ENCODE results near the gene MYO3A.
"Not testable (repeated sequence)": the region's sequence is repeated elsewhere in the genome, so short reads cannot be mapped to it uniquely, and the experiment has no call there.

Gene MYO3A

DNA sequence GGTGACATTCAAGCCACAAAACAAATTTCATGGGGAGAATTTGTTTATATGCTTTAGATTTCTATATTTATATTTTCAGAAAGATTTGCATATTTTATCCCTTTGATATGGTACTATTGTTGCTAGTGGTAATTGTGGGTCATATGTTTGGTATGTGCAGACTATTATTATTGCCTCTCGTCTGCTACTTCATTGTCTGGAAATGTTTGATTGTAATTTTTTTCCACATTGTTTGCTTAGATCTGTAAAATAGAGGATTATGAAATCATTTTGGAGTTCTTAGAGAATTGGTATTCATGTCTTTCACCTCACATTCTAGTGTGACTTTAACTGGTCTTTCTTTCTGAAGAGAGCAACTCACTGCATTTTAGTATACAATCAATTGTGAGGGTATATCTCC, 44.7 kb downstream of the MYO3A start:
- DNase-seq = no peak

GRCh38 chr10:25982107-25982506, 48.1 kb downstream of the MYO3A start:
- no peak for DNase-seq

DNA sequence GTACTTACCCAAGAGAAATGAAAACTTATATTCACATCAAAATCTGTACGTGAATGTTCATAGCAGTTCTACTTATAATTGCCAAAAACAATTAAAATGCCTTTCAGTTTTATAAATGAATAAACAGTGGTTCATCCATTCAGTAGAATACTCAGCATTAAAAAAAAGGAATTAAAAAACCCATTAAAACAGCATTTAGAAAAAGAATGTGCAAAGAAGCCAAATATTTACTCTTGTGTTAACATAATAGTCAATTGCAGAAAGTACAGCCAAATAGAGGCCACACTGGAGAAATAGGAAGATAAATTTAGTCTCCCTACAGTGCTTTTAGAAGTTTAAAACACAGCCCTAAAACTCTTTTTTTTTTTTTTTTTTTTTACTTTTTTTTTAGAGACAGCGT, 54.6 kb downstream of the MYO3A start:
- DNase-seq = no peak

- DNase-seq = no peak
These were observed 55.9 kb downstream of the MYO3A start for GRCh38 chr10:25989951-25990350.

DNA sequence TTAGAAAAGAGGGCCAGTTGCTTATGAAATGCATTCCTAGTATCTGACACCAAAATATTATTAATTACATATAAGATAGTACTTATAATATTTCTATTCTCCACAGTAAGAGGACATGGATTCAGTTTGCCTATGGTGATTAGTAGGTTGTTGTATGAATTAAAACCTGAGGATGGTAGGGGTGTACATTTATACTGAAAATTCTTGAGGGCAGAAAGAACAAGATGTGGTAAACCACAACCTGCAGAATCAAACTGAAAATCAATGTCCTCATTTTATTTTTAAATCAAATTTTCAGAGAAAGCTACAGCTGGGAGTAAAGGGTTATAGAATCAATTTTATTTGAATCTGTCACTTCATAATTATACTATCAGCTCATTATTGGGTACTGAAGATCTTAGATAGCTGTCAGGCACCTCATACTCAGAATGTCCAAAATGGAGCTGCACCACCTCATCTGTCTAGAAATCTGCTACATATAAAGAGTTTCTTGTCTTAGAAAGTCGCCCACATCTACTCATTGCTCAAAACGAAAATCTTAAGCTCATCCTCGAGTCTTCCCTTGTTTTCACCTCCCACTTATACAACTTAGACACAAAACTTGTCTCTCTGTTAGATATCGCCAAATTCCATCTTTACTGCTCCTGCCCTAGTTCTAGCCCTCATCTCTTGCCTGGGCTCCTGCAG, 65.4 kb downstream of the MYO3A start:
- no peak for DNase-seq

GRCh38 chr10:26000971-26001370, 66.9 kb downstream of the MYO3A start:
- DNase-seq = no peak

DNA sequence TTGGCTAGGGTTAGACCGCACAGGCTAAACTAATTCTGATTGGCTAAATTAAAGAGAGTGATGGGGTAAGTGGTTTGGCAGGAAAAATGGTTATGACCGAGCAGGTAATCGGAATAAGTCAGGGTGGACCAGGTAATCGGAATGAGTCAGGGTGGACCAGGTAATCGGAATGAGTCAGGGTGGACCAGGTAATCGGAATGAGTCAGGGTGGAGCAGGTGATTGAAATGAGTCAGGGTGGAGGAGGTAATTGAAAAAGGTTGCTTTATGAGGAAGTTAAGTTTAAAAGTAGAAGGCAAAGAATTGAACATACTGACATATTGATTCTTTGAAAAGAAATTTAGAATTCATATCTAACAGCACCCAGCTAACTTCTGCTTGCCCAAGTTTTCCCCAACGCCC, 68.4 kb downstream of the MYO3A start:
- not testable (repeated sequence) for DNase-seq

GRCh38 chr10:26015092-26015491, 81.1 kb downstream of the MYO3A start:
- DNase-seq = no peak

- no peak for DNase-seq
These were observed 88.8 kb downstream of the MYO3A start for GRCh38 chr10:26022831-26023230.

GRCh38 chr10:26024303-26024702, 90.3 kb downstream of the MYO3A start:
- no peak for DNase-seq

DNA sequence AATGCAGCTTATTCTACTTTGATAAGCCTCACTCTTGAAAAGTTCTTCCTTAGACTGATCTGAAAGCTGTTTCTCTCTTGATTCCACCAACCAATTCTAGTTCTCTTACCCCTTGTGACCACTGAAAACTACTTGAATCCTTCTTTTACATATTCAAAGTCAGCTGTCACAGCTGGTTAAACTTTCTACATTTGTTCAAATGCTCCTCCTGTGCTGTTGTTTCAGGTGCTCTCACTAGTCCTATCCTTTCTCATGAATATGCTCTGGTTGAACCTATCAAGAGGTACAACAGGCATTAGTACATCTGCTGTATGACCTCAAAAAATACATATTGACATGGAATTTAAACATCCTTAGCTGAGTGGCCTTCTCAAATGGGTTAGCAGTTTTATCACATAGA, 91.5 kb downstream of the MYO3A start:
- DNase-seq = no peak

DNA sequence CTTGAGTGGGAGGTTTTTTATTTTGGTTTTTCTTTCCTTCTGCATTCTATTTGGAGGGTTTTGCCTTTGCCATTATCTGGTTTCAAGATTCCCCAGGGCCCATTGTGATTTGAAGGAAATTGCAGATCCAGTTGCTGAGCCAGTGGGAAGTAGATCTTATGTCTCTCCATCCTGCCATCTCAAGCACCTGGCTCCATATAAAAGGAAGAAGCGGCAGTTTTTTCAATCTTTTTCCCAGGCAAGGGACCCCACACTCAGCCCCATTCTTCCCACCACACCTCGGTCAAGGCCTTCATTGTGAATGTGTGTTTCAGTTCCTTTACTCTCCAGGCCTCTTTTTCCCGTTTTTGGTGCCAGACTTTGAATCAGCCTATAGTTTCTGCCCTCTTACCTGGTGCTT, 95.8 kb downstream of the MYO3A start:
- DNase-seq = no peak

DNA sequence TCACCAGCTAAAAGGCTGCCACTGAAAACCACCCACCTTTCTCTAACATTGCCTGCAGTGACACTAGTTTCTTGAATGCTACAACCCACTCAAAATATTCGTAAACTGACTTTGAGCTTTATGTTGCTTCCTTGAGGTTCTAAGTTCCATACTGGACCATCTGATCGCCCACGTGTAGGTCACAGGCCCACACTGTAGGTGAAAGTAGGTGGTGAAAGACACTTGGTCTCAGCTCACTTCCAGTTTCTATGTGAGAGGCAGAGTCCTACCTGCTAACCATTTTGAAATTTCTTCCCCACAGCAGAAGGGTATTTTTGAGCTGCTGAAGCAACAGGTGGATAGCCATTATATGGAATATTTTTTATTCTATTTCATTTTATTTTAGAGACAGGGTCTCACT, 97.3 kb downstream of the MYO3A start:
- no peak for DNase-seq

GRCh38 chr10:26043469-26043868, 109.4 kb downstream of the MYO3A start:
- DNase-seq = no peak

DNA sequence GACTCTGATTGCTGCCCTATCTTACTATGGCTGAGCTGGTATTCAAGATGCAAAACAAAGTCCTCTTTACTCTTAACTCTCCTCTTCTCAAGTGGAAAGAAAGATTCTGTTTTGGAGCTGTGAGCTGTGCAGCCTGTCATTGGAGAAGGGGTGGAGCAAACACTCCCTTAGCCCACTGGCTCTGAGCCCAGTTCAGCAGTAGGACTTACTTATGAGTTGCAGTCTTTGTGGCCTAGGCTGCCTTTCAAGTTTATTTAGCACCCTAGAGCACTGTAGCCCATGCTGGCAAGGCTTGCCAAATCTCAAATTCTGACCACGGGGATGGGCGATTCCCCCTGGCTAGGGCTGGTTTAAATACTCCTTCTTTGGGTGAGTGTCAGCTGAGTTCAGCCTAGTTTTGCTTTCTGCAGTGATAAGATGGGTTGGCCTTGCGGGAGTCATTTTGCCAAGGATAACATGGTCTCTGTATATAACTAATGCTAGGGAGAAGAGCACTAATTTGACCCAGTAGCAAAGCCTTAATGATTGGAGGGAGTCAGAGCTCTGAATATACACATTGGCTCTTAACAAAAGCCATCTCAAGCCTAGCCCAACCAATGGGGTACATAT, 110.2 kb downstream of the MYO3A start:
- no peak for DNase-seq

DNA sequence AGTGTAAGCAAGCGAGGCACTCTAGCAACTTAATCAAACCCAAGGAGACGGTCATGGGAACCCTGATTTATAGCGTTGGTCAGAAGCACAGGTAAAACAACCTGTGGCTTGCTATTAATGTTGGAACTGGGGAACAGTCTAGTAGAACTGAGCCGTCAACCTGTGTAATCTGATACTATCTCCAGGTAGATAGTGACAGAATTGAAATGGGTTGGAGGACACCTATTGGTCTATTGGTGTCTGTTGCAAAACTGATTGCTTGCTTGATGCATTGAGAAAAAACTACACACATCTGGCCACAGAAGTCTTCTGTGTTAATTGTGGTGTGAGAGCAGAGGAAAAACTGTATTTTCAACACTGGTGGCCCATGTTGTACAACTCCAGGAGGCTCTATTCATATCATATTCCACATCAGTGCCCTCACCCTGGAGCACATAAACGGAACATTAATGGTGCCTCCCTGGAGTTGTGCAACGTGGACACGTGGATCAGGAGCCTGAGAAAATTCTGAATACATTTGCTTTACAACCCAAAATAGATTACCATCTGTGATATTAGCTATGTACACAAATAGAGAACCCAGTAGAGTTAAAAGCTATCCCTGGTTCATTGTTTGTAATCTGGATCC, 112.2 kb downstream of the MYO3A start:
- no peak for DNase-seq

GRCh38 chr10:26048756-26049155, 114.7 kb downstream of the MYO3A start:
- DNase-seq = no peak

DNA sequence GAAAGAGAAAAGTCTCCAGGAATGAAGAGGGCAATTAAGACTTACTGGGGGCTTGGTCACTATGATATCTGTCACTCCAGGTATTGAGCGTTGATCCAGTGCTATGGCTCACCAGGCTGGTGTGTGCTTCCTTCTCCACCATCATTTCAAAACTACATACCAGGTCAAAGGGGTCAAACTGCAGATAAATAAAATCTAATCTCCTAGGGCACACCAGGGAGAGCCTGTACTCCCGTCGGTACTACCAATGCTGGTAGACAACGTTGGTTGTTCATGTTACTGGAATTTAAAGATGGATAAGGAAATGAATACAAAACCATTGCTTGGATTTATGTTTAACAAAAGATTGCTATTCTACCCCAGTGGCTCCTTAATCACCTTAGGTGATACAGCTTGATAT, 118.3 kb downstream of the MYO3A start:
- DNase-seq = no peak

DNA sequence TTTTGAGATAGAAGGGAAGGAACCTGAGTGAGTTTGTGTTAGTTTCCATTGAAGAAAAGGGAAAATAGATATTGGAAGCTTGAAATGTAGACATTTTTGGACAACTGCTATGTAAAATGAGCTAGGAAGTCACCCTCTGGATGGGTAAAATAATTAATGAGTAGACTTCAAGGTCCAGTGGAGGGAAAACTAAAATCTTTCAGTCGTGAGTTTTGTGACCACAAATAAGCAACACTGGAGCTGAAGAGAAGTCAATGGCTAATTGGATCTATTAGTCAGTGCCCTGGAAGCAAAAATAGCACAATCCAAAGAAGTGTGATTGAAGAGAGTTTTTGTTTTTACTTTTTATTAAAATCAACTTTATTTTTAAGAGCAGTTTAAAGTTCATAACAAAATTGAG, 123.4 kb downstream of the MYO3A start:
- no peak for DNase-seq

DNA sequence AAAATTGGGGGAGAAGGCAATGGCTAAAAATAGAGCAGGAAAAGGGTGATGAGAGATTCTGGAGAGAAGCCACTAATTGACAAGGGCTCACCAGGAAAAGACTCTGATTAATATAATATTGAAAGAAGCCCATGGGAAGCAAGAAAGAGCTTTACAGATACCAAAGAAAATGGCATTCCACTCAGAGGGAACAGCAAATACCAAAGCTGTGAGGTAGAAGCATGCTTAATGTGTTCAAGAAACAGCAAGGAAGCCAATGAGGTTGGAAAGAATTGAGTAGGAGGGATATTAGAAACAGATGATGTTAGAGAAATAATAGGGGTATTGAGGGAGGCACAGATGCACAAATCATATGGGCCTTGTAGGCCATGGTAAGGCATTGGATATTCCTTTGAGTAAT, 130.1 kb downstream of the MYO3A start:
- DNase-seq = no peak

- no peak for DNase-seq
These were observed 133.7 kb downstream of the MYO3A start for GRCh38 chr10:26067680-26068079.

GRCh38 chr10:26080971-26081370, 146.9 kb downstream of the MYO3A start:
- not testable (repeated sequence) for DNase-seq

DNA sequence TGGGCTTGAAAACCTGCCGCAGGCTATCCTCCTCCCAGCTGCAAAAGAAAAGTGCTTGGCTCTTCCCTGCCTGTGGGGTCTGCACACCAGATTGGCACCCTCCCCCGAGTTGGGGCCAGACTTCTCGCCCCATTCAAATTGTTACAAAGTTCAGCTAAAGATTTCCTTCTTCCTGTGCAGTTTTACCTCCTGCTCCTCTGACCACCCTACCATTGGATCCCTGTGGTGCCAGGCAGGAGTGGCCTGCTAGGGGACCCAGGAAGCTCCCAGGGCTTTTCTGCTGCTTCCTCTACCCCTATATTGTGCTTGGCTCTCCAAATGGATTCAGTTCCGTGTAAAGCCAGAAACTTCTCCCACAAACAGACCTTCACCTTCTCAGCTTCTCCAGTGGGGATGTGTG, 147.4 kb downstream of the MYO3A start:
- no peak for DNase-seq

DNA sequence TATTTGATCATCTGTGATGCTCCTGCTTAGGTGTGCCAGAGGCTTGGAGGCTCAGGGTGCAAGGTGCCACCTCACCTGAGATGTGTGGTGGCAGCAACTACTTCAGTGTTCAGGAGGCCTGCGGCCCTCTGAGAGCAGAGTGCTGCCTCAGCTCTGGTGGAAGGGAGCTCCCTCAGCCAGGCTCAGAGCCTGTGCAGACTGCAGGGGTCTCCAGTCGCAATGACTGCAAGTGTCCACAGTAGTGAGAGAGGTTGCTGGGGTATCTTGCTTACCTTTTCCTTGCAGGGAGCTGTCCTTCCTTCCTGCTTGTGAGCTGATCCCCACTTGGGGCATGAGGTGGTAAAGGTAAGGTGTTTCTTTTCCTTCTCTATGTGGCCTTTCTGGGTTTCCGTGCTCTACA, 151.5 kb downstream of the MYO3A start:
- no peak for DNase-seq

- DNase-seq = no peak
These were observed 153.6 kb downstream of the MYO3A start for GRCh38 chr10:26087666-26088065.
